Nephron (organoid): ENCODE results near the gene PRPS1.

Source experiments
- H3K27ac Mint-ChIP-seq, 3 experiments: 2 replicates each; pipeline ENCODE4 v1.8.0; 2020; ENCODE audit warnings: mixed read lengths in 3 of 3, mild to moderate bottlenecking in 2 of 3, moderate library complexity in 1 of 3
- H3K27me3 Mint-ChIP-seq: 2 replicates; pipeline ENCODE4 v1.8.0; 2021; ENCODE audit warnings: low read depth, mild to moderate bottlenecking, moderate library complexity, mixed read lengths
- H3K36me3 Mint-ChIP-seq: 2 replicates; pipeline ENCODE4 v1.8.0; 2020; ENCODE audit warnings: low read depth, mixed read lengths
- H3K4me1 Mint-ChIP-seq: 2 replicates; pipeline ENCODE4 v1.8.0; 2020; ENCODE audit warnings: mixed read lengths
- H3K4me3 Mint-ChIP-seq, 3 experiments: 2 replicates each; pipeline ENCODE4 v1.8.0; 2020; ENCODE audit warnings: mild to moderate bottlenecking in 3 of 3, mixed read lengths in 3 of 3, moderate library complexity in 2 of 3
- H3K9me3 Mint-ChIP-seq: 2 replicates; pipeline ENCODE4 v1.8.0; 2020; ENCODE audit warnings: mixed read lengths
- CTCF ChIP-seq, 3 experiments: fragments of 200-600 bp; sonication (generic); IDR thresholded peaks; one replicate each; pipeline ENCODE4 v1.5.0; 2021; ENCODE audit warnings: antibody characterized with exemption in 3 of 3; ENCODE audit not compliant: unreplicated experiment in 3 of 3

The PRPS1 gene

GRCh38 chrX:107627838-107628661 lies at the start of gene PRPS1:
Gene PRPS1, plus strand, starts transcription at chrX:107628510. Its CDS starts 119 bp downstream, at chrX:107628629.
- Mint-ChIP-seq H3K4me1 (peaks cover 18% of the 10 kb centered on the region), H3K36me3 (no peaks in the 10 kb centered on the region)
- TF ChIP-seq CTCF (IDR thresholded peaks at IDR 0.05; ENCODE audit: unreplicated experiment in 3 of 3): no peak

DNA sequence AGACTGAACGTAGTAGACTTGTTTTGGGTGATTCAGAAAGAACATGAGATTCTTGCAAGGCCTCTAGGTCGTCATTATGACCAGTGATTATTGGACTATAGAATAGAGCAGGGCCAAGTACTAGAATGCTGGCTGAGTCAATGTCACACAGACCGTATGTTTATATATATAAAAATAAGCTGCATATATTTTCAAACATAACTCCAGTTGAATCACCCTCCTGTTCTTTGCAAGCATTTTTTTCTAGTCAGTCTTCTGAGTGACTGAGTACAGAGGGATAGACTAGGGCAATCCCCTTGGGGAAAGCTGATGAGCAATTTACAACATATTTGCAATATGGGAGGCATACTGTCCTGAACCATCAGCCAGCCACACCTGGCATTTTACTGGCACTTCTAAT lies 48.4 kb upstream of the PRPS1 start:
- Mint-ChIP-seq H3K9me3 (peaks cover 28% of the 10 kb centered on the region), H3K4me1 (no peaks in the 10 kb centered on the region), H3K27ac (no peak overlapping the region), H3K4me3 (no peak overlapping the region), H3K36me3 (peaks cover 3% of the 10 kb centered on the region), H3K27me3 (no peaks in the 10 kb centered on the region)
- TF ChIP-seq CTCF (IDR thresholded peaks at IDR 0.05; ENCODE audit: unreplicated experiment in 3 of 3): no peak

More at GRCh38 chrX:107627838-107628661, at the start of gene PRPS1:
- Mint-ChIP-seq H3K9me3 (peaks cover 16% of the 10 kb centered on the region), H3K27me3 (no peaks in the 10 kb centered on the region), H3K4me3 (peak within 1 kb of the TSS; percentile 97 to 98 (median 98)), H3K27ac (peak within 1 kb of the TSS; percentile 60 to 67 (median 63))

GRCh38 chrX:107581923-107582322 lies 46.4 kb upstream of the PRPS1 start:
- Mint-ChIP-seq H3K27me3 (no peaks in the 10 kb centered on the region), H3K36me3 (peaks cover 3% of the 10 kb centered on the region), H3K4me1 (no peaks in the 10 kb centered on the region), H3K27ac (no peak overlapping the region), H3K4me3 (no peak overlapping the region), H3K9me3 (peaks cover 42% of the 10 kb centered on the region)
- TF ChIP-seq CTCF (IDR thresholded peaks at IDR 0.05; ENCODE audit: unreplicated experiment in 3 of 3): no peak

- no peak for TF ChIP-seq CTCF (IDR thresholded peaks at IDR 0.05; ENCODE audit: unreplicated experiment in 3 of 3)
- no peak overlapping the region for H3K4me3 Mint-ChIP-seq
- no peaks in the 10 kb centered on the region for H3K27me3 Mint-ChIP-seq
- H3K36me3 Mint-ChIP-seq: peaks cover 2% of the 10 kb centered on the region
- no peaks in the 10 kb centered on the region for H3K4me1 Mint-ChIP-seq
- no peak overlapping the region for H3K27ac Mint-ChIP-seq
- peaks cover 50% of the 10 kb centered on the region for H3K9me3 Mint-ChIP-seq
These were observed 39.1 kb upstream of the PRPS1 start for GRCh38 chrX:107589243-107589642.

GRCh38 chrX:107596651-107597050 lies 31.7 kb upstream of the PRPS1 start:
- no peak for TF ChIP-seq CTCF (IDR thresholded peaks at IDR 0.05; ENCODE audit: unreplicated experiment in 3 of 3)
- no peaks in the 10 kb centered on the region for H3K36me3 Mint-ChIP-seq
- no peaks in the 10 kb centered on the region for H3K27me3 Mint-ChIP-seq
- no peaks in the 10 kb centered on the region for H3K4me1 Mint-ChIP-seq
- no peak overlapping the region for H3K4me3 Mint-ChIP-seq
- H3K9me3 Mint-ChIP-seq: peaks cover 12% of the 10 kb centered on the region
- no peak overlapping the region for H3K27ac Mint-ChIP-seq

DNA sequence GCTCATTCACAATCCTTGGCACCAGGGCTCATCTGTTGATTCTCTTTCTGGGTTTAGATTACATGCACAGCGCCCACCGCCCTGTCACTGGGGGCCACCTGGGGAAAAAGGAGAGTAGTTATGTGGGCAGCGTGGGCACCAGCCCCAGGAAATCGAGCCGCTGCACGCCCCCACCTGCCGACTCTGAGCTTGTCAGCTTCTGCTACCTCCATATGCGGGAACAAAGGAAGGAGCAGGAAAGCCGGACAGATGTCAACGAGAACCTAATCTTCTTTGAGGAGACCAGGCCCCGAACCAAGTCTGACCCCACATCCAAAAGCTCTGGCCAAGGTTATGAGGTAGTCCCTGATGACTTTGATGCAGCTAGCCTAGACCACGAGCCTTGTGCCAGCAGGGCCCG lies 31.0 kb upstream of the PRPS1 start:
- no peak overlapping the region for H3K27ac Mint-ChIP-seq
- H3K4me3 Mint-ChIP-seq: no peak overlapping the region
- H3K27me3 Mint-ChIP-seq: no peaks in the 10 kb centered on the region
- H3K36me3 Mint-ChIP-seq: no peaks in the 10 kb centered on the region
- H3K9me3 Mint-ChIP-seq: peaks cover 12% of the 10 kb centered on the region
- TF ChIP-seq CTCF (IDR thresholded peaks at IDR 0.05; ENCODE audit: unreplicated experiment in 3 of 3): no peak
- H3K4me1 Mint-ChIP-seq: no peaks in the 10 kb centered on the region
